ENCODE results near the gene KIAA0513. TPM values are rescaled to one million over a fixed set of nuclear protein-coding genes. Genes with fewer than 3 reads are reported as not detected.

The KIAA0513 gene
- total RNA-seq, 2 experiments from 2014 or later, result 9.0 to 10.9 TPM

GRCh38 chr16:85077576-85078125 lies 50.1 kb downstream of the KIAA0513 start:
- Mint-ChIP-seq H3K4me1 (ENCODE audit: low read depth) (peaks cover 4% of the 10 kb centered on the region), H3K36me3 (ENCODE audit: low read depth) (peaks cover 61% of the 10 kb centered on the region), H3K4me3 (no peak overlapping the region), H3K9me3 (no peaks in the 10 kb centered on the region), H3K27me3 (no peaks in the 10 kb centered on the region), H3K27ac (no peak overlapping the region)
- POLR2A ChIA-PET, result no interaction called here
- DNase-seq, result no peak
- no peak for ATAC-seq (ENCODE audit: poor library complexity)
- H3K27ac ChIP-seq (ENCODE audit: low read depth in 1 of 2, low read length in 2 of 2), result no peak overlapping the region
- H3K9me3 ChIP-seq (ENCODE audit: control insufficient read depth in 1 of 2, insufficient read depth in 1 of 2, low read length in 2 of 2), result no peaks in the 10 kb centered on the region
- no peaks in the 10 kb centered on the region for H3K27me3 ChIP-seq (ENCODE audit: control insufficient read depth in 1 of 2, insufficient read depth in 2 of 2, low read length in 2 of 2)
- no peak overlapping the region for H3K4me3 ChIP-seq (ENCODE audit: low read length)
- peaks cover under 1% of the 10 kb centered on the region for H3K4me1 ChIP-seq (ENCODE audit: insufficient read depth, low read length)
- H3K36me3 ChIP-seq (ENCODE audit: insufficient read depth, low read length), result peaks cover 35% of the 10 kb centered on the region
- intact Hi-C loops (cut with DNase I, micrococcal nuclease), result no loop called here
- TF ChIP-seq CTCF (IDR thresholded peaks at IDR 0.05), result no peak
- CTCF ChIA-PET, result no interaction called here

GRCh38 chr16:85078226-85078625 lies 50.6 kb downstream of the KIAA0513 start:
- Mint-ChIP-seq H3K27ac (no peak overlapping the region), H3K27me3 (no peaks in the 10 kb centered on the region), H3K4me1 (ENCODE audit: low read depth) (peaks cover 7% of the 10 kb centered on the region), H3K4me3 (no peak overlapping the region), H3K9me3 (no peaks in the 10 kb centered on the region), H3K36me3 (ENCODE audit: low read depth) (peaks cover 60% of the 10 kb centered on the region)
- ChIA-PET CTCF (no interaction called here), POLR2A (no interaction called here)
- DNase-seq (no peak), ATAC-seq (ENCODE audit: poor library complexity) (no peak)
- Histone ChIP-seq H3K27ac (ENCODE audit: low read depth in 1 of 2, low read length in 2 of 2) (no peak overlapping the region), H3K36me3 (ENCODE audit: insufficient read depth, low read length) (peaks cover 30% of the 10 kb centered on the region), H3K4me3 (ENCODE audit: low read length) (no peak overlapping the region), H3K27me3 (ENCODE audit: control insufficient read depth in 1 of 2, insufficient read depth in 2 of 2, low read length in 2 of 2) (no peaks in the 10 kb centered on the region), H3K4me1 (ENCODE audit: insufficient read depth, low read length) (peaks cover 4% of the 10 kb centered on the region), H3K9me3 (ENCODE audit: control insufficient read depth in 1 of 2, insufficient read depth in 1 of 2, low read length in 2 of 2) (no peaks in the 10 kb centered on the region)
- intact Hi-C loops (cut with DNase I, micrococcal nuclease), result no loop called here
- TF ChIP-seq CTCF (IDR thresholded peaks at IDR 0.05), result no peak

- ChIA-PET POLR2A (no interaction called here), CTCF (no interaction called here)
- H3K27me3 Mint-ChIP-seq, result no peaks in the 10 kb centered on the region
- peaks cover 56% of the 10 kb centered on the region for H3K36me3 Mint-ChIP-seq (ENCODE audit: low read depth)
- ATAC-seq (ENCODE audit: poor library complexity), result no peak
- no peak for TF ChIP-seq CTCF (IDR thresholded peaks at IDR 0.05)
- peaks cover 25% of the 10 kb centered on the region for H3K36me3 ChIP-seq (ENCODE audit: insufficient read depth, low read length)
- no peaks in the 10 kb centered on the region for H3K27me3 ChIP-seq (ENCODE audit: control insufficient read depth in 1 of 2, insufficient read depth in 2 of 2, low read length in 2 of 2)
- no peaks in the 10 kb centered on the region for H3K9me3 Mint-ChIP-seq
- peaks cover 12% of the 10 kb centered on the region for H3K4me1 Mint-ChIP-seq (ENCODE audit: low read depth)
- H3K4me3 ChIP-seq (ENCODE audit: low read length), result no peak overlapping the region
- H3K27ac Mint-ChIP-seq, result no peak overlapping the region
- peaks cover 4% of the 10 kb centered on the region for H3K4me1 ChIP-seq (ENCODE audit: insufficient read depth, low read length)
- H3K9me3 ChIP-seq (ENCODE audit: control insufficient read depth in 1 of 2, insufficient read depth in 1 of 2, low read length in 2 of 2), result no peaks in the 10 kb centered on the region
- intact Hi-C loops (cut with DNase I, micrococcal nuclease), result no loop called here
- H3K4me3 Mint-ChIP-seq, result no peak overlapping the region
- DNase-seq, result no peak
- no peak overlapping the region for H3K27ac ChIP-seq (ENCODE audit: low read depth in 1 of 2, low read length in 2 of 2)
These were observed 51.4 kb downstream of the KIAA0513 start for GRCh38 chr16:85078952-85079351.

All from CD4-positive, alpha-beta T cell (primary cell).